ENCODE data around the gene CCNQ.
A peak's percentile ranks its signal among the peaks of the same experiment; 100 is the strongest.

Gene CCNQ

DNA sequence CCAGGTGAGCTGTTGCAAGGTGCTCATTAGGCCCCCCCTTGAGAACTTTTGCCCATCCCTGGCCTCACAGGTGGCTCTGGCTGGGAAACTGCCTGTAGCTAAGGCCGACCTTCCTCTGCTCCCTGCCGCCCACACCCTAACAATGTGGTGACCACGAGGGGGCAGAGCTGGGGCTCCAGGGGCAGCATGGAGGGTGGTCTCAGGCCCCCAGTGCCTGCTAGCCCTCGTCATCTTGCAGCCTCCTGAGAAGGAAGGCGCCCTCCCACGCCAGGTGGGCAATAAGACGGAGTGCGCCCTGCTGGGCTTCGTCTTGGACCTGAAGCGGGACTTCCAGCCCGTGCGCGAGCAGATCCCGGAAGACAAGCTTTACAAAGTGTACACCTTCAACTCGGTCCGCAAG, 49.1 kb downstream of the CCNQ start:
- TF ChIP-seq PPARA (CRISPR knock-in tag; IDR thresholded peaks at IDR 0.05; ENCODE audit: borderline replicate concordance) (no peak), ZNF8 (CRISPR knock-in tag; IDR thresholded peaks at IDR 0.05) (no peak), RARB (CRISPR knock-in tag; IDR thresholded peaks at IDR 0.05) (no peak), OSR1 (CRISPR knock-in tag; IDR thresholded peaks at IDR 0.05) (no peak)
- TF ChIP-seq, protein P1, sequence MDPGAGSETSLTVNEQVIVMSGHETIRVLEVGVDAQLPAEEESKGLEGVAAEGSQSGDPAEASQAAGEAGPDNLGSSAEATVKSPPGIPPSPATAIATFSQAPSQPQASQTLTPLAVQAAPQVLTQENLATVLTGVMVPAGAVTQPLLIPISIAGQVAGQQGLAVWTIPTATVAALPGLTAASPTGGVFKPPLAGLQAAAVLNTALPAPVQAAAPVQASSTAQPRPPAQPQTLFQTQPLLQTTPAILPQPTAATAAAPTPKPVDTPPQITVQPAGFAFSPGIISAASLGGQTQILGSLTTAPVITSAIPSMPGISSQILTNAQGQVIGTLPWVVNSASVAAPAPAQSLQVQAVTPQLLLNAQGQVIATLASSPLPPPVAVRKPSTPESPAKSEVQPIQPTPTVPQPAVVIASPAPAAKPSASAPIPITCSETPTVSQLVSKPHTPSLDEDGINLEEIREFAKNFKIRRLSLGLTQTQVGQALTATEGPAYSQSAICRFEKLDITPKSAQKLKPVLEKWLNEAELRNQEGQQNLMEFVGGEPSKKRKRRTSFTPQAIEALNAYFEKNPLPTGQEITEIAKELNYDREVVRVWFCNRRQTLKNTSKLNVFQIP (CRISPR knock-in tag; IDR thresholded peaks at IDR 0.05; ENCODE audit: borderline replicate concordance, low read depth): no peak
- ATAC-seq: 0 out of 3 replicates have a peak, but pooled peaks have one; percentile 11

DNA sequence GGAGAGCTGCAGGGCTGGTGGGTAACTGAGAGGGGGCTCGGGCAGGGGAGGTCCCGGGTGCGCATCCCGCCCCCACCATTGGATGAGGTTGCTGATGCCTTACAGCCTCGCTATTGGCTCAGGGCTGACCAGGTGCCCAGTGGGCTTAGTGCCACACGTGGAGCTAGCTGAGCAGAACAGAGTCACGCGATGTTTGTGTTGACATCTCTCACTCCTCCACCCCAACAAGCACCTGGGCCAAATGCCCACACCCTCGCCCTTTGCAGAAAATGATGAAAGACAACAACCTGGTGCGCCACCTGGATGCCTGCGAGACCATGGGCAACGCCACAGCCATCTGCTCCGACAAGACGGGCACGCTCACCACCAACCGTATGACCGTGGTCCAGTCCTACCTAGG, 49.7 kb downstream of the CCNQ start:
- TF ChIP-seq, protein P2, sequence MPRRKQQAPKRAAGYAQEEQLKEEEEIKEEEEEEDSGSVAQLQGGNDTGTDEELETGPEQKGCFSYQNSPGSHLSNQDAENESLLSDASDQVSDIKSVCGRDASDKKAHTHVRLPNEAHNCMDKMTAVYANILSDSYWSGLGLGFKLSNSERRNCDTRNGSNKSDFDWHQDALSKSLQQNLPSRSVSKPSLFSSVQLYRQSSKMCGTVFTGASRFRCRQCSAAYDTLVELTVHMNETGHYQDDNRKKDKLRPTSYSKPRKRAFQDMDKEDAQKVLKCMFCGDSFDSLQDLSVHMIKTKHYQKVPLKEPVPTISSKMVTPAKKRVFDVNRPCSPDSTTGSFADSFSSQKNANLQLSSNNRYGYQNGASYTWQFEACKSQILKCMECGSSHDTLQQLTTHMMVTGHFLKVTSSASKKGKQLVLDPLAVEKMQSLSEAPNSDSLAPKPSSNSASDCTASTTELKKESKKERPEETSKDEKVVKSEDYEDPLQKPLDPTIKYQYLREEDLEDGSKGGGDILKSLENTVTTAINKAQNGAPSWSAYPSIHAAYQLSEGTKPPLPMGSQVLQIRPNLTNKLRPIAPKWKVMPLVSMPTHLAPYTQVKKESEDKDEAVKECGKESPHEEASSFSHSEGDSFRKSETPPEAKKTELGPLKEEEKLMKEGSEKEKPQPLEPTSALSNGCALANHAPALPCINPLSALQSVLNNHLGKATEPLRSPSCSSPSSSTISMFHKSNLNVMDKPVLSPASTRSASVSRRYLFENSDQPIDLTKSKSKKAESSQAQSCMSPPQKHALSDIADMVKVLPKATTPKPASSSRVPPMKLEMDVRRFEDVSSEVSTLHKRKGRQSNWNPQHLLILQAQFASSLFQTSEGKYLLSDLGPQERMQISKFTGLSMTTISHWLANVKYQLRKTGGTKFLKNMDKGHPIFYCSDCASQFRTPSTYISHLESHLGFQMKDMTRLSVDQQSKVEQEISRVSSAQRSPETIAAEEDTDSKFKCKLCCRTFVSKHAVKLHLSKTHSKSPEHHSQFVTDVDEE (CRISPR knock-in tag; IDR thresholded peaks at IDR 0.05): no peak
- TF ChIP-seq ZC3H10 (CRISPR knock-in tag; IDR thresholded peaks at IDR 0.05): no peak
- TF ChIP-seq, protein P3, sequence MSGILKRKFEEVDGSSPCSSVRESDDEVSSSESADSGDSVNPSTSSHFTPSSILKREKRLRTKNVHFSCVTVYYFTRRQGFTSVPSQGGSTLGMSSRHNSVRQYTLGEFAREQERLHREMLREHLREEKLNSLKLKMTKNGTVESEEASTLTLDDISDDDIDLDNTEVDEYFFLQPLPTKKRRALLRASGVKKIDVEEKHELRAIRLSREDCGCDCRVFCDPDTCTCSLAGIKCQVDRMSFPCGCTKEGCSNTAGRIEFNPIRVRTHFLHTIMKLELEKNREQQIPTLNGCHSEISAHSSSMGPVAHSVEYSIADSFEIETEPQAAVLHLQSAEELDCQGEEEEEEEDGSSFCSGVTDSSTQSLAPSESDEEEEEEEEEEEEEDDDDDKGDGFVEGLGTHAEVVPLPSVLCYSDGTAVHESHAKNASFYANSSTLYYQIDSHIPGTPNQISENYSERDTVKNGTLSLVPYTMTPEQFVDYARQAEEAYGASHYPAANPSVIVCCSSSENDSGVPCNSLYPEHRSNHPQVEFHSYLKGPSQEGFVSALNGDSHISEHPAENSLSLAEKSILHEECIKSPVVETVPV (CRISPR knock-in tag; IDR thresholded peaks at IDR 0.05): no peak
- no peak for TF ChIP-seq ZNF565 (CRISPR knock-in tag; conservative IDR thresholded peaks at IDR 0.05; ENCODE audit: low read depth)
- ATAC-seq: no peak

DNA sequence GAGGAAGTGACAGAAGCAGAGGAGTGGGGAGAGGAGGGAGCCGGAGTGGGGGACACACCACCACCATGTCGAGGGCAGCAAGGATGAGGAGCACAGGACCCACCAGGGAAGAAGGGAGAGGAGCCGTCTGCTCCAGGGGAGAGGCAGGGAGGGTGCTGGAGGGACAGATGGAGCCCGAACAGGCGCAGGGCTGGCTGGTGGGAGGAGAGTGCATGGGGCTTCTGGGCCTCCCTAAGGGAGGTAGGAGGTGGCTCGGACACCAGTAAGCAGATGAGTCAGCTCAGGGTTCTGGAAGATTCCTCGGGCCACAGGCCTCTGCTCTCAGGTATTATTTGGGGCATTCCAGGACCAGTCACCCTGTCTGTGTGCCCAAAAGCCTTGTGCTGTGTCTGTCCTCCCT, 51.7 kb downstream of the CCNQ start:
- no peak for TF ChIP-seq ZNF8 (CRISPR knock-in tag; IDR thresholded peaks at IDR 0.05)
- TF ChIP-seq, protein P3 (CRISPR knock-in tag; IDR thresholded peaks at IDR 0.05): no peak
- TF ChIP-seq ZFP3 (CRISPR knock-in tag; IDR thresholded peaks at IDR 0.05): no peak
- TF ChIP-seq TOX (CRISPR knock-in tag; IDR thresholded peaks at IDR 0.05; ENCODE audit: borderline replicate concordance): no peak
- TF ChIP-seq ZC3H10 (CRISPR knock-in tag; IDR thresholded peaks at IDR 0.05): no peak
- TF ChIP-seq TCF4 (CRISPR knock-in tag; IDR thresholded peaks at IDR 0.05; ENCODE audit: borderline replicate concordance): no peak
- TF ChIP-seq, protein P4, sequence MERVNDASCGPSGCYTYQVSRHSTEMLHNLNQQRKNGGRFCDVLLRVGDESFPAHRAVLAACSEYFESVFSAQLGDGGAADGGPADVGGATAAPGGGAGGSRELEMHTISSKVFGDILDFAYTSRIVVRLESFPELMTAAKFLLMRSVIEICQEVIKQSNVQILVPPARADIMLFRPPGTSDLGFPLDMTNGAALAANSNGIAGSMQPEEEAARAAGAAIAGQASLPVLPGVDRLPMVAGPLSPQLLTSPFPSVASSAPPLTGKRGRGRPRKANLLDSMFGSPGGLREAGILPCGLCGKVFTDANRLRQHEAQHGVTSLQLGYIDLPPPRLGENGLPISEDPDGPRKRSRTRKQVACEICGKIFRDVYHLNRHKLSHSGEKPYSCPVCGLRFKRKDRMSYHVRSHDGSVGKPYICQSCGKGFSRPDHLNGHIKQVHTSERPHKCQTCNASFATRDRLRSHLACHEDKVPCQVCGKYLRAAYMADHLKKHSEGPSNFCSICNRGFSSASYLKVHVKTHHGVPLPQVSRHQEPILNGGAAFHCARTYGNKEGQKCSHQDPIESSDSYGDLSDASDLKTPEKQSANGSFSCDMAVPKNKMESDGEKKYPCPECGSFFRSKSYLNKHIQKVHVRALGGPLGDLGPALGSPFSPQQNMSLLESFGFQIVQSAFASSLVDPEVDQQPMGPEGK (CRISPR knock-in tag; IDR thresholded peaks at IDR 0.05; ENCODE audit: borderline replicate concordance): no peak
- TF ChIP-seq ARNTL (CRISPR knock-in tag; IDR thresholded peaks at IDR 0.05; ENCODE audit: borderline replicate concordance, low read depth): no peak
- TF ChIP-seq CSDC2 (CRISPR knock-in tag; IDR thresholded peaks at IDR 0.05): no peak
- TF ChIP-seq, protein P5, sequence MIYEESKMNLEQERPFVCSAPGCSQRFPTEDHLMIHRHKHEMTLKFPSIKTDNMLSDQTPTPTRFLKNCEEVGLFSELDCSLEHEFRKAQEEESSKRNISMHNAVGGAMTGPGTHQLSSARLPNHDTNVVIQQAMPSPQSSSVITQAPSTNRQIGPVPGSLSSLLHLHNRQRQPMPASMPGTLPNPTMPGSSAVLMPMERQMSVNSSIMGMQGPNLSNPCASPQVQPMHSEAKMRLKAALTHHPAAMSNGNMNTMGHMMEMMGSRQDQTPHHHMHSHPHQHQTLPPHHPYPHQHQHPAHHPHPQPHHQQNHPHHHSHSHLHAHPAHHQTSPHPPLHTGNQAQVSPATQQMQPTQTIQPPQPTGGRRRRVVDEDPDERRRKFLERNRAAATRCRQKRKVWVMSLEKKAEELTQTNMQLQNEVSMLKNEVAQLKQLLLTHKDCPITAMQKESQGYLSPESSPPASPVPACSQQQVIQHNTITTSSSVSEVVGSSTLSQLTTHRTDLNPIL (CRISPR knock-in tag; IDR thresholded peaks at IDR 0.05; ENCODE audit: low read depth): no peak
- no peak for TF ChIP-seq SNAI2 (CRISPR knock-in tag; IDR thresholded peaks at IDR 0.05)
- no peak for TF ChIP-seq RARB (CRISPR knock-in tag; IDR thresholded peaks at IDR 0.05)
- TF ChIP-seq ESRRG (CRISPR knock-in tag; IDR thresholded peaks at IDR 0.05): no peak
- TF ChIP-seq OSR1 (CRISPR knock-in tag; IDR thresholded peaks at IDR 0.05): no peak
- TF ChIP-seq ISL1 (CRISPR knock-in tag; IDR thresholded peaks at IDR 0.05): no peak
- TF ChIP-seq PPARA (CRISPR knock-in tag; IDR thresholded peaks at IDR 0.05; ENCODE audit: borderline replicate concordance): no peak
- no peak for TF ChIP-seq ZNF565 (CRISPR knock-in tag; conservative IDR thresholded peaks at IDR 0.05; ENCODE audit: low read depth)
- TF ChIP-seq ZFP30 (CRISPR knock-in tag; IDR thresholded peaks at IDR 0.05): no peak
- no peak for TF ChIP-seq ZNF70 (CRISPR knock-in tag; IDR thresholded peaks at IDR 0.05)
- ATAC-seq: no peak
